Neuronal stem cell (in vitro differentiated cells): ENCODE data around the gene HSPB1.

Experiments used
- DNase-seq: peaks from one replicate; pipeline ENCODE4 v3.0.0-alpha.2; 2013; ENCODE audit warnings: low spot score
- H2AFZ ChIP-seq: one replicate; pipeline ENCODE4 v1.6.1; 2013; ENCODE audit warnings: mild to moderate bottlenecking, low read length, inconsistent platforms
- H2AK5ac ChIP-seq: 2 replicates; pipeline ENCODE4 v1.6.1; 2013; ENCODE audit warnings: low read depth, mild to moderate bottlenecking, inconsistent platforms, low read length, moderate library complexity, mixed read lengths
- H2BK120ac ChIP-seq: 2 replicates; pipeline ENCODE4 v1.6.1; 2013; ENCODE audit warnings: low read depth, mild to moderate bottlenecking, inconsistent platforms, low read length, moderate library complexity, mixed read lengths
- H2BK12ac ChIP-seq: one replicate; pipeline ENCODE4 v1.6.1; 2013; ENCODE audit warnings: low read length, inconsistent platforms
- H2BK15ac ChIP-seq: 2 replicates; pipeline ENCODE4 v1.6.1; 2013; ENCODE audit warnings: mild to moderate bottlenecking, low read length, inconsistent platforms, mixed read lengths
- H2BK5ac ChIP-seq: one replicate; pipeline ENCODE4 v1.6.1; 2013; ENCODE audit warnings: inconsistent platforms, mild to moderate bottlenecking, low read length, moderate library complexity
- H3K14ac ChIP-seq: one replicate; pipeline ENCODE4 v1.6.1; 2013; ENCODE audit warnings: low read length, inconsistent platforms
- H3K18ac ChIP-seq: 2 replicates; pipeline ENCODE4 v1.6.1; 2013; ENCODE audit warnings: low read length, inconsistent platforms
- H3K23ac ChIP-seq: 2 replicates; pipeline ENCODE4 v1.6.1; 2013; ENCODE audit warnings: low read depth, mild to moderate bottlenecking, mixed read lengths, low read length, inconsistent platforms; ENCODE audit not compliant: poor library complexity
- H3K27ac ChIP-seq: replicated peaks from 3 replicates; pipeline ENCODE4 v1.5.1; 2013; ENCODE audit warnings: low read length, inconsistent platforms
- H3K27me3 ChIP-seq, 3 experiments: 2 replicates each; pipeline ENCODE4 v1.6.1; 2013; ENCODE audit warnings: low read length in 3 of 3, mild to moderate bottlenecking in 2 of 3, inconsistent platforms in 1 of 3, low read depth in 1 of 3, mixed read lengths in 1 of 3, moderate library complexity in 1 of 3; ENCODE audit not compliant: control insufficient read depth in 3 of 3, insufficient read depth in 3 of 3
- H3K36me3 ChIP-seq, 2 donors: replicated peaks in 1 of 2; 2 replicates each; pipeline ENCODE4 v1.6.1; 2013; ENCODE audit warnings: low read length in 2 of 2; ENCODE audit not compliant: control insufficient read depth in 2 of 2, insufficient read depth in 2 of 2
- H3K4ac ChIP-seq: 2 replicates; pipeline ENCODE4 v1.6.1; 2013; ENCODE audit warnings: inconsistent platforms, mild to moderate bottlenecking, low read length, moderate library complexity
- H3K4me1 ChIP-seq, 2 donors: 1 replicate in 1 of 2; 2 replicates in 1 of 2; pipeline ENCODE4 v1.6.1; 2013; ENCODE audit warnings: low read length in 2 of 2, low read depth in 1 of 2; ENCODE audit not compliant: control insufficient read depth in 2 of 2, insufficient read depth in 1 of 2
- H3K4me2 ChIP-seq: one replicate; pipeline ENCODE4 v1.6.1; 2013; ENCODE audit warnings: mild to moderate bottlenecking, low read length, inconsistent platforms; ENCODE audit not compliant: insufficient read depth, poor library complexity, severe bottlenecking
- H3K4me3 ChIP-seq, 2 donors: 2 replicates each; pipeline ENCODE4 v1.5.1; 2013; ENCODE audit warnings: low read length in 2 of 2, mild to moderate bottlenecking in 2 of 2, inconsistent platforms in 1 of 2, moderate library complexity in 1 of 2
- H3K79me1 ChIP-seq: one replicate; pipeline ENCODE4 v1.6.1; 2013; ENCODE audit warnings: low read depth, mild to moderate bottlenecking, inconsistent platforms, low read length, moderate library complexity
- H3K9ac ChIP-seq: one replicate; pipeline ENCODE4 v1.6.1; 2013; ENCODE audit warnings: mild to moderate bottlenecking, low read depth, low read length, inconsistent platforms; ENCODE audit not compliant: poor library complexity
- H3K9me3 ChIP-seq, 2 donors: replicated peaks in 1 of 2; 2 replicates each; pipeline versions ENCODE3 to v1.6.1; 2013; ENCODE audit warnings: low read length in 2 of 2, mild to moderate bottlenecking in 2 of 2, inconsistent platforms in 1 of 2, low read depth in 1 of 2, mixed read lengths in 1 of 2, moderate library complexity in 1 of 2; ENCODE audit not compliant: control insufficient read depth in 2 of 2, insufficient read depth in 1 of 2
- H4K8ac ChIP-seq: one replicate; pipeline ENCODE4 v1.6.1; 2013; ENCODE audit warnings: low read depth, mild to moderate bottlenecking, inconsistent platforms, low read length, moderate library complexity
- H4K91ac ChIP-seq: one replicate; pipeline ENCODE4 v1.6.1; 2013; ENCODE audit warnings: low read length, low read depth, mild to moderate bottlenecking, inconsistent platforms; ENCODE audit not compliant: poor library complexity
- WGBS, 2 donors: extraction: QIAGEN DNeasy Blood & Tissue Kit; methylation state at CpG; one replicate each; pipeline ENCODE4 v1.1.7; 2013; ENCODE audit warnings: missing lambda C conversion rate in 2 of 2, mixed read lengths in 1 of 2; ENCODE audit not compliant: insufficient read length in 2 of 2, insufficient replicate concordance in 1 of 2; ENCODE audit errors: extremely low coverage in 2 of 2; 5-methylcytosine and 5-hydroxymethylcytosine counted together

The HSPB1 gene

DNA sequence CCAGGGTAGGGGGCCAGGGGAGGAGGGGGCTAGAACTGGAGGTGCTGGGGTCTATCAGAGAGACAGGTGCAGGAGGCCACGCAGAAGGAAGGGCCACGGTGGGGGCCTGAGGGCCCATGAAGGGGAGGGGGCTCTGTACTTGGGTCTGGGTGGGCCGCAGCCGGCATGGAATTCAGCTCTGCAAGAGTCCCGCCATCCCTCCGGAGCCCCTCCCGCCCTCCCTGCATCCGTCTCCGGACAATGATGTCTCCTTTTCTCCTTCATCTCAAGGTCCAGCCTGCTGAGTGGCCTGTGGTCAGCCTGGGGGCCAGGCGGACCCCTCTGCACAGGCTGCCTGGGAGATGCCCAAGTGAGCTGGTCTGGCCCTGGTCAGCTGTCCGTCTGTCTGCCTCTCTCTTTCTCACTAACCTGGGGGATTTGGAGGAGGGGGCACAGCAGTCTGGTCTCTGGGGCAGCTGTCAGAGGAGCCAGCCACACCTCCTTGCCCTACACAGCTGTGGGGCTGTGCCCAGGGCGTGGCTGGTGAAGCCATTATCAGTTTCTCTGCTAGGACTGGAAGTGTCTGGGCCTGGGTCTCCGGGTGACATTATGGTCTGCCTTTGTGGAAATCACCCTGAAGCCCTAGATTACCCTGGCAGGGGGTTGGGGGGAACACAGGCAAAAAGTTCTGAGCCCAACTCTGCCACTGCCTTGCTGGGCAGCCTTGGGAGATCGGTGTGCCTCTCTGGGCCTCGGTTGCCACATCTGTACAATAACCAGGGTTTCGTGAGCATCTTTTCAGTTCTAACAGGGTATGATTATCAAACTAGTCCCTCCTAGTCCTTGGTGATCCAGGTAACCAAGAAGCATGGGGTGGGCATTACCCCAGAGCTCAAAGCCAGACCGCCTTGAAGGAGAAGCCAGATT, 19.0 kb upstream of the HSPB1 start:
- Histone ChIP-seq H3K4me1 (peaks cover 0 to 3% of the 10 kb centered on the region in 2 donors), H2BK5ac (no peak overlapping the region), H2BK12ac (no peak overlapping the region), H3K14ac (peak overlapping the region; percentile 21), H3K4me3 (peak overlapping the region; percentile 38 to 85), H3K9me3 (no peaks in the 10 kb centered on the region), H3K36me3 (no peaks in the 10 kb centered on the region), H3K4me2 (peak overlapping the region; percentile 72), H3K18ac (no peak overlapping the region), H3K79me1 (no peaks in the 10 kb centered on the region), H3K27me3 (peaks cover 10 to 59% (median 47%) of the 10 kb centered on the region in 3 experiments), H3K4ac (no peak overlapping the region), H2AK5ac (peak overlapping the region; percentile 63), H4K91ac (no peak overlapping the region), H2AFZ (peak overlapping the region; percentile 88), H3K9ac (peak overlapping the region; percentile 88), H3K27ac (no peak overlapping the region), H3K23ac (no peak overlapping the region), H4K8ac (no peak overlapping the region), H2BK120ac (no peak overlapping the region), H2BK15ac (no peak overlapping the region)
- no peak for DNase-seq
- WGBS, 2 donors = no CpG with 5 or more reads among the region's 17 CpGs

DNA sequence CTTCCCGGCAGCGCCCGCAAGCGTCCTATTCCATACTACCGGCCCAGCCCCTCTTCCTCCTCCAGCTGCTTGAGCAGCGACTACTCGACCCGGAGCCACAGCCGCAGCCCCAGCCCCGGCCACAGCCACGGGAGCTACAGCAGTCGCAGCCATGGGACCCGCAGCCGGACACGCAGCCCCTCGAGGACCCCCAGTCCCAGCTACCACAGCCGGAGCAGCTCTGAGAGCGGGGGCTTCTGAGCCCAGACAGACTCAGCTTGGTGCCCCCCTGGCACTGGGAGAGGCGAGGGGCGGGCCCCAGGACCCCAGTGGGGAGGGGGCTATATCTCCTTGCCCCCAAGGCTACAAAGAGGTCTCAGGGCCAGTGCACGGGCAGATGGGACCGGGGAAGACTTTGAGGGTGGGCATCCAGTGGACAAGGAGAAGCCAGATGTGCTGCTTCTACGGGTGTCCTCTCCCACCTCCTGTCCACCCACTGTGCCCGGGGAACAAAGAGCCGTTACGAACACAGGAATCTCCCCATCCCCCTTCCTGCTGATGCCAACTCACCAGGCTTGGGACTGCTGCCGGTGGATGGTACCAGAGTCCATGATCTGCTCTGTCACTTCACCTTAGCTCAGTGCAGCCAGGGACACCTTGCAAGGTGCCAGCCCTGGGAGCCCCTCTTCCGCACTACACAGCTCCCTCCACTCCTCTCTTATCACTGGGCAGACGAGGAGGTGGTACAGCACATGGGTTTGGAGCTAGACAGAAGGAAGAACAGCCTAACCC, 16.7 kb upstream of the HSPB1 start:
- Histone ChIP-seq H3K27ac (no peak overlapping the region), H3K79me1 (no peaks in the 10 kb centered on the region), H3K23ac (peak overlapping the region; percentile 20), H3K14ac (peak overlapping the region; percentile 21), H2AK5ac (peak overlapping the region; percentile 68), H3K4me1 (peaks cover 6% of the 10 kb centered on the region in 2 donors), H4K91ac (no peak overlapping the region), H3K36me3 (no peaks in the 10 kb centered on the region), H2AFZ (no peak overlapping the region), H3K9me3 (no peaks in the 10 kb centered on the region), H3K4me2 (no peak overlapping the region), H2BK12ac (no peak overlapping the region), H2BK120ac (no peak overlapping the region), H4K8ac (no peak overlapping the region), H3K4ac (no peak overlapping the region), H3K18ac (peak overlapping the region; percentile 64), H2BK5ac (peak overlapping the region; percentile 11), H2BK15ac (peak overlapping the region; percentile 49), H3K9ac (no peak overlapping the region), H3K27me3 (peaks cover 9 to 42% (median 29%) of the 10 kb centered on the region in 3 experiments), H3K4me3 (no peak overlapping the region)
- whole genome bisulfite sequencing, 2 donors = no CpG with 5 or more reads among the region's 29 CpGs
- DNase-seq = no peak

DNA sequence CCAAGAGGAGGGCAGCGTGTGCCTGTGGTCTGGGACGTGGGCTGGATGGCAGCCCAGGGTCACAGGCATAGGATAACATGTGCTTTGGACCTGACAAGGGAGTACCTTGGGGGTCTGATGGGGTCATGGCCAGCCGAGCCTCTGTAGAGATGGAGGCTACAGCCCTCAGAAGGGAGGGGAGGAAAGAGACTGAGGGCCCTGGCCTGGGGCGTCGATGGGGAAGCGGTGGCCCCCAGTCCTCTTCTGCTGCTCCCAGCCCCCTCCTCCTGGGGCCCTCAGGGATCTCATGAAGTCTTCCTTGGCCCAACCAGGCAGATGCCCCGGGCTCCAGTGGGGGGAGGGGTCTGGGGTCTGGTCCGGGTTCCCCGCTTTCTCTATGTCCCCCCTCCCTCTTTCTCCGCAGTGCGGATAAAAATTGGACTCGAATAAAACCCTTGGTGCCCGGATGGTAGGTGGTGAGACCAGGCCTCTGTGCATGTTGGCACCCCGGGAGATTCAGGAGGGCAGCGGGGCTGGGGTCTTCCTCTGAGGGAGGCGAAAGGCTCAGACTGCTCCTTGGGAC, 15.6 kb upstream of the HSPB1 start:
- Histone ChIP-seq H3K18ac (no peak overlapping the region), H3K79me1 (no peaks in the 10 kb centered on the region), H4K91ac (no peak overlapping the region), H3K4ac (no peak overlapping the region), H4K8ac (no peak overlapping the region), H3K9me3 (no peaks in the 10 kb centered on the region), H2AFZ (no peak overlapping the region), H2BK5ac (no peak overlapping the region), H2BK15ac (no peak overlapping the region), H3K9ac (no peak overlapping the region), H2BK12ac (no peak overlapping the region), H3K14ac (no peak overlapping the region), H3K23ac (no peak overlapping the region), H3K4me1 (peaks cover 6 to 9% of the 10 kb centered on the region in 2 donors), H2BK120ac (no peak overlapping the region), H3K4me3 (no peak overlapping the region), H3K27me3 (peaks cover 3 to 33% (median 18%) of the 10 kb centered on the region in 3 experiments), H3K36me3 (no peaks in the 10 kb centered on the region), H3K4me2 (no peak overlapping the region), H2AK5ac (no peak overlapping the region), H3K27ac (no peak overlapping the region)
- DNase-seq = no peak
- WGBS, 2 donors = no CpG with 5 or more reads among the region's 16 CpGs
